Measurements from ENCODE around the gene PDCL3. TPM values are rescaled to one million over a fixed set of nuclear protein-coding genes. Genes with fewer than 3 reads are reported as not detected.

The PDCL3 gene
- polyA plus RNA-seq, 1 donor from 2014 or later: 18.5 TPM

Small RNA genes lying within 50 kb of the gene (small RNA-seq; reads per million reads assigned to genes)
- gene HMGN2P22: 0 reads per million in 3 experiments

Other genes with a start within 250 kb of the PDCL3 start
- 20.7 and 20.9 TPM in 2 replicates for gene LONRF2, start 240.5 kb upstream of the PDCL3 start, polyA plus RNA-seq
- 76.1 and 83.3 TPM in 2 replicates for gene CHST10, start 145.3 kb upstream of the PDCL3 start, polyA plus RNA-seq
- gene NMS, start 92.5 kb upstream of the PDCL3 start, polyA plus RNA-seq: not detected in 2 replicates